ENCODE results near the gene KRT27.
"Not testable (repeated sequence)": the region's sequence is repeated elsewhere in the genome, so short reads cannot be mapped to it uniquely, and the experiment has no call there.

The KRT27 gene

GRCh38 chr17:40782450-40782849 lies at the start of gene KRT27:
KRT27 (minus strand) TSS chr17:40782550; CDS start chr17:40782493, 57 bp downstream.
- no peak for DNase-seq

GRCh38 chr17:40830085-40830776 lies 47.9 kb upstream of the KRT27 start:
- no peak for DNase-seq

GRCh38 chr17:40828454-40829044 lies 46.2 kb upstream of the KRT27 start:
- DNase-seq = no peak

GRCh38 chr17:40827746-40828453 lies 45.5 kb upstream of the KRT27 start:
- DNase-seq = no peak

GRCh38 chr17:40825599-40825998 lies 43.2 kb upstream of the KRT27 start:
- no peak for DNase-seq

- no peak for DNase-seq
Observed at GRCh38 chr17:40824015-40824832, 41.9 kb upstream of the KRT27 start.

GRCh38 chr17:40822132-40822812 lies 39.9 kb upstream of the KRT27 start, which contains the start of gene KRT10:
KRT10 (minus strand) TSS chr17:40822614; CDS start chr17:40822585, 29 bp downstream.
- DNase-seq = no peak

- DNase-seq = no peak
Observed at GRCh38 chr17:40821536-40821935, 39.2 kb upstream of the KRT27 start.

- no peak for DNase-seq
Observed at GRCh38 chr17:40820228-40820838, 38.0 kb upstream of the KRT27 start.

GRCh38 chr17:40819528-40820125 lies 37.3 kb upstream of the KRT27 start:
- DNase-seq = no peak

- peak; percentile 72 for DNase-seq
Observed at GRCh38 chr17:40818733-40819527, 36.6 kb upstream of the KRT27 start.

GRCh38 chr17:40818343-40818732 lies 36.0 kb upstream of the KRT27 start:
- no peak for DNase-seq

GRCh38 chr17:40817103-40817682 lies 34.8 kb upstream of the KRT27 start:
- no peak for DNase-seq

- no peak for DNase-seq
Observed at GRCh38 chr17:40816569-40816968, 34.2 kb upstream of the KRT27 start.

- DNase-seq = no peak
Observed at GRCh38 chr17:40815381-40815780, 33.0 kb upstream of the KRT27 start.

- not testable (repeated sequence) for DNase-seq
Observed at GRCh38 chr17:40814657-40815056, 32.3 kb upstream of the KRT27 start.

- DNase-seq = no peak
Observed at GRCh38 chr17:40813804-40814203, 31.5 kb upstream of the KRT27 start.

- DNase-seq = no peak
Observed at GRCh38 chr17:40812639-40813038, 30.3 kb upstream of the KRT27 start.

- DNase-seq = no peak
Observed at GRCh38 chr17:40810494-40810893, 28.1 kb upstream of the KRT27 start.

GRCh38 chr17:40809721-40810421 lies 27.5 kb upstream of the KRT27 start:
- no peak for DNase-seq

All from NK-92 treated with Interleukin-12 subunit alpha and Interleukin-12 subunit beta, amount 100 ng/mL, for 24 hours (cell line).